ENCODE measurements around the gene LIN52.

LIN52 gene

DNA sequence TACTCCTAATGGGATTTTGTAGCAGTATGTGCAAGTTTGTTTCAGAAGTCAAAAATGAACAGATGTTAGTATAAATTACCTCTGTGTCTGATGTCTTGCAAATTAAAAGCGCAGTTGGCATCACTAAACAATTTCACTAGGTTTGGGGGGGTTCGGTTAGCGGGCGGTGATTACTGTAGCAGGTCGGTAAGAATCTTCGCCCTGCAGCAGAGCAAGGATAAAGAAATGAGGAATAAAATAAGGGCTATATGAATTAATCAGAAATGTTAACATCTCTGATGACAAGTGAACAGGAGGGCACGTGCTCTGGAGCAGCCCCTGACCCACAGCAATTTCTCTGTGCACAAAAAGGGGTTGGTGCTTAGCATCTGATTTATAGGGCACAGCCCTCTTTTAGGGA is 110.9 kb downstream of the LIN52 start:
- DNase-seq: no peak

DNA sequence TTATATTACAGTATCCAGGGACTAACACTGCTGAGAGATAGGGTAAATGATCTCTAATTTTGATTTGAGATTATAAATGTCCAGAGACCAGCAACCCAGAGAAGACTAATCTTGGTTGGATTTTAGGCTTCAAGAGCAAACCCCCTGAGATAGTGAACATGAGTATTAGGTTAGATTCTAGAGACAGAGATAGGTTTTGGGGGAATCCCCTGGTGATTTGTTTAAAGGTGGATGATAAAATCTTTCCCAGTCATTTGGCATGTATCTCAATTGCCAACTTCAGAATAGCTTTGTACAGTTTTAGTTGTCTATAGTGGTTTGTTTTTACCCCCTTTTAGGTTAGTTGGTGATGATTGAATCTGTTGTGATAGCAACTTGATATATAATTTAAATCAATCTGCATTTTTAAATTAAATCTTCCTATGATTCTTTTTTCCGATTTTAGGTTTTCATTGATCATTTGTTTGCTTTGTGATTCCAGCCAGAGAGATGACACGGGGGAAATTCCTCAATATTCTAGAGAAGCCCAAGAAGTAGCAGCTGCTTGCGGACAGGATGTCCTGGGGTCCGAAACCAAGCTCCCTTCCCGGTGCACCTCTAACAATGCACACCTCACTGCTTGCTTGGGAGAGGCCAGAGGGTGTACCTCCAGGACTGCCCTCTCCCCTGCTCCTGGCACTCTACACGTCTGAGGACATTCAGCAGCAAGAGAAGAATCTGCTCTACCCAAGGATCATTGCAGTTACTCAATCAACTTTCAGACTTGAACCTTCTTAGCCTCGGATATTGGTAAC is 113.9 kb downstream of the LIN52 start:
- no peak for DNase-seq

DNA sequence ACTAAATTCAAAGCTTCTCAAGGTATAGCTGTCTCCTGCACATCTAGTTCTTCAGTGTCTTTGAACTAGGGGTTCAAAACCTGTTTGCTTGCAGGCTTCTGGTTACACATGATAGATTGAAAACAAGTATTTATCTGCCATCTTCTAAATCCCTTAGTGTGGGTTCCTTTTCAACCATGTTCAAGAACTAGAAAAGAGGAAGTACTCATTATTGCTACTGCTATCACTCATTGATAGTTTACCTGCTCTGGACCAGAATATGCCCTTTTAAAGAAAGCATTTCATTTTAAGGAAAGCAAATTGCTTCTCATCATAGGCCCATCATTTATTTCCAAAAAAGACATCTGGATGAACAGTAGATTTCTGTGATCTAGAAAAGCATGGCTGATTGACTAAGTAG is 117.4 kb downstream of the LIN52 start:
- no peak for DNase-seq

DNA sequence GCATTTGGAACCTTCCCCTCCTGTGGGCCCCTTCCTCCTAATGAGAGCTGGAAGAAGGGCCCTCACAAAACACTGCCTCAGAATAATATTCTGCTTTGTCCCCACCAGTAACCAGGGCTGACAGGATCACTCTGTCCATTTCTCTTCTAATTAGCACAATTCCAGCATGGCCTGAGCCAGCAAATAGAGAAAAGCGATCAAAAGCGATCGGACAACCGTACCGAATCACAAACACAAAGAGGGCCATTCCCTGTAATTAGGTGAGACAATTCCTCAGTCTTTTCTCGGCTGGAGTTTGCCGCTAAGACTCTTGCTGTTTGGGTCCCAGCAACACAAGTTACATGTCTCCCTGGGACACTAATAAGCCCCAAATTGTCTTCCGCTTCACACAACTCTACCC is 118.9 kb downstream of the LIN52 start:
- no peak for DNase-seq

DNA sequence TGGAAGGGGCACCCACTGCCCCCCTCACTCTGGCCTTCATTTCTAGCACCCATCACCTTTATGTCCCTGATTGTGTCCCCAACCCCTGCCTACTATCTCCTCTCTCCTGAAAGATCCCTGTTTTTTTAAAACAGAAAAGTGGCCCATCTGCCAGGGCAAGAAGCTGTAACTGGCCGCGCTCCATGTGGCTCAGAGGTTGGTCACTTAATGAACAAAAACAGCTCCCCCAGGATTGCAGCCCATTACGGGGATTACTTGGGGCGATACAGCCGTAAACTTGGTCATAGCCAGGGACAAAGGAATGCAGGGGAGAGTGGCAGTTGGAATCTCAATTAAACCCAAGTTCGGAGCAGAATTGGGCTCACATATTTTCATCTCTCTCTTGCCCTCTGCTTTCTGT is 119.7 kb downstream of the LIN52 start:
- DNase-seq: no peak

DNA sequence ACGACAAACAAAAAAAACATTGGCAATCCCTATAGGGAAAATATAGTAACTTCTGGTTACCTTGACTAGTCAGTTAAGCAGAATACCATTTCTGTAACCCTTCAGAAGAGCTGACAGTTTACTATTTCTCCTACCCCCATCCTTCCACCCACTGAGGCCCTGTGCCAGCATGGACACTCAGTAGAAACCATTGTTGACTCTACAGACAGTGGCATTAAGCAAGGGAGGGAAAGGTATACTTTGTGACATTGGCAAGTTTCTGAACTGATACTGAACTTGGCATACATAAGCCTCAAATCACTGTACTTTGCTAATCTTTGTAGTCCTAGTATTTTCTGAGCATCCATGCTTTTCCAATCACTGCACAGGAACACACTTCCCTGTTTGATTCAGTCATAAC is 121.1 kb downstream of the LIN52 start:
- DNase-seq: no peak

DNA sequence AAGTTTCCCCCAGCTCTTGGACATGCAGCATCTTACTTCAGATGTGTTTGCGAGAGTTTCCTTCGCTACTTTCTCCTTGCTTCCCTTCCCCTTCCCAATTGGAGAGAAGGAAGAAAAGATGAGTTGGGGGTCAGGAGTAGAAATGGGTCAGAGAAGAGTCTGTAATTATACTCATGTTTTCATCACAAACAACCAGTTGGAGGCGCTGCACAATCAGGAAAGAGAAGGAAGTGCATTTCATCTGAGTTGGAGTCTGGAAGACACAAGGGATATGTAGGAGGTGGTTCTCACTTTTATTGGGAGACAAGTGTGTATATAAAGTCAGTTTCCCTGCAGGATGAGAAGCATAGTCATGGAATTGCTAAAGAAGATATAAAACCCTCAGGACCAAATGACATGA is 123.2 kb downstream of the LIN52 start:
- DNase-seq: no peak

DNA sequence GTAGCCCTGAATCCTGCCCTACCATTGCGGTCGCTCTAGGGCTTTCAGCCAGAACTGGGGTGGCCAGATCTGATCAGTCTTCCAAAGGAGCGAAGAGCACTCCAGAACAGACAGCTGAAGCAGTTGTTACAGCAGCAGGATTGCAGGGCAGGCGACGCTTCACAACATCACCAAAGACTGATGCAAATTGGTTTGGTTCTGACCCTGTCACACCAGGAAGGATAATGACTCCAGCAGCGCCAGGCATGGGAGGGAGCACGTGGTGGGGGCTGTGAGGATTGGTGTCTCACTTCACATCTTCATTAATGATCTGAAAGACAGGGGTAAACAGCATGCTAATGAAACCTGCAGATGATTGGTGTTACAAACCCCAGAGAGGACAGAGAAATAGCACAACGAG is 123.9 kb downstream of the LIN52 start:
- DNase-seq: no peak

DNA sequence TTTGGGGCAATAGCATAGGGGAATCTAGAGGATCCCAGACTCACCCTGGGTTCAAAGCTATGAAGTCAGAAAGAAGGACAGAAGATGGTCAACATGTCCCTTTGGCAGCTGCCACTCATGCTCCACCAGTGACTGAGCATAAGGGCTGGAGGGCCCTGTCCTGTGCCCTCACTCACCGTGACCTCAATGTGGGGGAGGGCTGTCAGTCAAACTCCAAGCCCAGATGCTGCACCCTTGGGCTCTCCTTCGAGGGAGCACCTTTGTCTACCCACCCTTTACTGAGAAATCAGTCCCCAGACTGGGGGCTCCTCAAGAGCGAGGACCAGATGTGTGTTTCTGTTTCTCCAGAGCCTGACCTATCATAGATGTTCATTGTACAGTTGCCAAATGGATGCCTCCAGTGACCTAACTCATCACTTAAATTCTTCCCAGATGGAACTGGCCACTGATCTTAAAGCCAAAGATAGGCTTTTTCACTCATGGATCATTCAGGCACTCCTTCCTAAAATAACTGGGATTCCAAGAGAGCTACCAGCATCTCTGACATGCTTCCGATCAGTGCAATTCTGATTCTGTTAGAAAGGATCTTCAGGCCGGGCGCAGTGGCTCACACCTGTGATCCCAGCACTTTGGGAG is 127.3 kb downstream of the LIN52 start:
- DNase-seq: no peak

DNA sequence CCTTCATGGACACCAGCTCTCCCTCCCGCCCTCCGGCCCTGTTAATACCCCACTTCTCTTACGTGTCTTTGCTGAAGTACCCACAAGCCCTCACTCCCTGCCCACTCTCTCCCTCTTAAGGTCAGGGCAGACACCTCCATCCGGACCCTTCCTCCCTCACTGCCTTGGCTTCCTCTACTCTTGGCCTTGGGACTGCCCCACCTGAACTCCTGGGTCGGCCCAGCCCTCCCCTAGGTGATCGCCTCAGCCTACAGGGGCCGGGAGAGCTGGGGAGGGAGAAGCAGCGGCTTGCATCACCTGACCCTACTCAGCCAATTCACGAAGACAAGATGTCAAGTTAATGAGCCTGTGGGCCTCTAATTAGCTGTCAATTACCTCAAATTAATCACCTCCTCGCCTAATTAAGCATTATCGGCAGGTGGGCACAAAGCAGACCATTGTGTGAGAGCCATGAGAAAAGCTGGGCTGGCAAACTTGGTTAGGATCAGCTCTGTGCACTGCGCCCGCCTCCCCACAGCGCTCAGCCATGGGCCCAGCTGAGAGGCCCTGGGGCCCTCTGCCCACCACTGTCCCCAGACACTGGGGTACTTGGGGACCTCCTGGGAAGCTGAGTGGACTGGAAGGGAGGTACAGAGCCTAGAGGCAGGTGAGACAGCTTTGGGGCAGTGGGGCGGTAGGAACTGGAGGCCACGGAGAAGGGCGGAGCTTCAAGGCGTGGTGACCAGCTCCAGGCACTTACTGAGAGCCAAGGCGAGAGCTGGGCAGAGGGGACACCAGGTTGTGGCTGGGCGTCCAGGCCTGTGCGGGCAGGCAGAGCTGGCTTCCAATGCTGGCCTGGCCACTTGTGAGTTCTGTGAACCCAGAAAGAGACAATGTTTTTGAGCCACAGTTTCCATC is 129.4 kb downstream of the LIN52 start:
- DNase-seq: peak; percentile 56

DNA sequence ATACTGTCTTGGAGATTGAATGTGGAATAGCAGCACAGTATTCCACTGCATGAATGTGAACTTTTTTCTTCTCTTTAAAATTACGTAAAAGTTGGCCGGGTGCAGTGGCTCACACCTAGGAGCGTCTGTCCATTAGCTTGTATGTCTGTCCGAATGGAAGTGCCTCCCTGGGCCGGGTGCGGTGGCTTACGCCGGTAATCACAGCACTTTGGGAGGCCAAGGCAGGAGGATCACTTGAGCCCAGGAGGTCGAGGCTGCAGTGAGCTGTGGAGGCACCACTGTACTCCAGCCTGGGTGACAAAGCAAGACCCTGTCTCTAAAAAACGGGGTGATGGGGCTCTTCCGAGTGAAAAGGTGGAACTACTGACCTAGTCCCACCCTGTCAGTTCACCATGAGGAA is 131.9 kb downstream of the LIN52 start:
- no peak for DNase-seq

DNA sequence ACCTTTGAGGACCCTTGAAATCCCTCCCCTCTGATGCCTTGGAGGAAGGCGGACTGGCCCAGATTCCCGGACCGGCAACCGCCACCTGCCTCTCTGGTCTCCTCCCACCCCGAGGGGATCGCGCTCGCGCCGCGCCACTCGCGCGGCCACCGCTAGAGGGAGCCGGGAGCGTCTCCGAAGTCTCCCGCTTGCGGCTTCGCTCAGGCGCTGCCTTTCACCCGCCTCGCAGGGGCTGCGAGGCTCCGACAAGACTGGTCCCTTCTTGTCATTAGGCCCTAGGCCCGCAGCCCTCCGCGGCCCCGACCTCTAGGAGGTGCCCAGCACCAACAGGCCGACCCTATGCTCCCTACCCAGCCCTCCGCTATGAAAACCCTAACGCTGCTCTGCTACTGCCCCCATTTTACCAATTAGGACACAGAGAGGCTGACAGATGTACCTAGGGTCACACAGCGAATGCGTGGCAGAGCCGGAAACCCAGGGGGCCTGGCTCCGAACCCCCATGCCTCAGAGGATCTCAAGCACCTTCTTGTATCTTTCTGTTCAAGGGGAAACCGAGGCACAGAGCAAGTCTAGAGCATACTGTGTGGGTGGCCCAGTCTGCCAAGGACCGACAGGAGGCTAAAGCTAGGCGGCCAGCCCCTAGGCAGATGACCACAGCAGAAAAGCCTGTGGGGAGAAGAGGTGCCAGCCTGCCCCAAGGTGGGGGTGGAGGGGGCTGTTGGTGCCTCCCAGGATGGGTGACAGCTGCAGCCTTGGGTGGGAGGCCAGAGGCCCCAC is 133.1 kb downstream of the LIN52 start:
- peak; percentile 61 for DNase-seq

DNA sequence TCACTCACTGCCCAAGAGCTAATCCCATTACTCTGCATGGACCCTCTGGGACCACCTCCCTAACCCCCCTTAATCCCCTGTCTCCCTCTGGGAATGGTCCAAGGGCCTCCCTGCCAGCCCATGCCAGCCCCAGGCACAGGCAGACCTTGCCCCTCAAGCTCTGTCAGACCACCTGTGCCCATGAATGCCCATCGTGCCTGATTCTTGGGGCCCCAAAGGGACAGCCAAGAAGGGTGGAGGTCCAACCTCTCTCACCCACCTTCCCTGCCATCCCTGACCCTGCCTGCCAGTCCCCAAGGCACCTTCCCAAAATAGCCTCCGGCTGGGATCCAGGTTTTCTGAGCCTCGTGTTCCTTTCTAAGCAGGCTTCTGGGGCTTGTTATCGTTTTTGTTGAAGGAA is 133.7 kb downstream of the LIN52 start:
- DNase-seq: no peak

DNA sequence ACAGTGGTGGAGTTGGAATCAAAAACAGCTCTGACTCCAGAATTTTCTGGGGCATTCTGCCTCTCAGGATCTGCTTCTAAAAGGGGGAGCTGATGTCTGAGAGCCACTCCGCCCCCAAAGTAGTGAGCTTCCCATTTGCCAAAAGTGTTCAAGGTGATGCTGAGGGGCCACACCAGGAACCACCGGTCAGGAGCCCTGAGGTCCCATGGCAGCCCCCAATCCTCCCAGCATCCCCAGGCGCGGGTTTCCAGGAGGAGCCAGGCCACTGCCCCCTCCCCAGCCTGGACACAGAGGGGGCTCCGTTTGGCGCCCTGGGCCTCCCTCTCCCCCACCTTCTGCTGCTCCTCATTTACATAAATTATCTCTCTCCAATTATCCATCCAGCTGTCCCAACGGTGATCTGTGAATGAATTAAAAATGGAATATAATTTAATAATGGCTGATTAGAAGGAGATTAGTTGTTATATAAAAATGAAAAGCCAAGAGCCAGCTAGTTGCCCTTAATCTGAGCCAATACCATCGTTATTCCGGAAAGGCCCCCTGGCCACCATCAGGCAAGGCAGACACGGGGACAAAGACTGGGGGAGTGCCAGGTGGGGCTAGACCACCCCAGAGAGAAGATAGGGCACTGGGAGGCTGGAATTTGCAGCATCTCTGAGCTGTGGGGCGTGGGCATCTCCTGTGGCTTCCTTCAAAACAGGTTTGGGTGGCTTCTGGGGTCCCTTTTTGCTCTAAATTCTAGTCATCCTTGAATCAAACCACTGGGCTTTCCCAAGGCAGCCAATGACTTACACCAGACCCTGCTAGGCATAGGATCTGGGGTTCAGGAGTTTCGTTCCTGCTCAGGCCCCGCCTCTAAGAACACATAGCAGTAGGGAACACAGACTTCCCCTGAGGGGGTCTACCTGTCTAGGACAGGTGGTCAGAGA is 134.8 kb downstream of the LIN52 start:
- DNase-seq: no peak

DNA sequence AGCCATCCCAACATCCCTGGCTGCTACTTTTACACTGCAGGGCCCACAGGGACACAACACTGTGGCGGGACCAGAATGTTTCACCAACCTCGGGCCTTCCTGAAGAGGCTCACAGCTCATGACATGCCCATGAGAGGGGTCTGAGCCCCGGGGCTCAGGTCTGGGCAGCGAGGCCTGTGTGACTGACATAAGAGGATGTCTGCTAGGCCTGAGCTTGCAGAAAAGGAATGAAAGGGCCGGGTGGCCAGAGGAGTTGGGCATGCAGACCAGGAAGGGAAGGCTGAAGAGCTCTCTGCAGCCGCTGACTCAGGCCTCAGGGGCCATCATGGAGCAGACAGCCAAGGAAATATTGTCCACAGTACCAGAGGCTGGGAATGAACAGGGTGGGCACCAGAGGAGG is 136.2 kb downstream of the LIN52 start:
- no peak for DNase-seq

DNA sequence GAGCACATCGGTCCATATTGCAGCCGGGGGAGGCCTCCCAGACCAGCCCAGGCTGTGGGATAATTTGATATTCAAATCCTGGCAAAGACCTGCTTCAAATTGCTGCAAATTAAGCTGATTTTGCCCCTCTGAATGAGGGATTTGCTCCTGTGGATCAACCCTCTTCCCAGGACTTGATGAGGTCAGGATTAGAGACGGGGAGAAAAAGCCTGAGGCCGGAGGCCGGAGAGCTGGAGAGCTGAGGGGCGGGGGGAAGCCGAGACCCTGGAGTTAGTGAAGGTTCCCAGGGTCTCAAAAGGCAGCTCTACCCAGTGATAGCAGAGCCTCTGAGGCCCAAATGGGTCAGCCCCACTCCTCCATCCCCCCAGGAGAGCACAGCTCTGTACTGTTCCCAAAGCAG is 137.0 kb downstream of the LIN52 start:
- DNase-seq: no peak

DNA sequence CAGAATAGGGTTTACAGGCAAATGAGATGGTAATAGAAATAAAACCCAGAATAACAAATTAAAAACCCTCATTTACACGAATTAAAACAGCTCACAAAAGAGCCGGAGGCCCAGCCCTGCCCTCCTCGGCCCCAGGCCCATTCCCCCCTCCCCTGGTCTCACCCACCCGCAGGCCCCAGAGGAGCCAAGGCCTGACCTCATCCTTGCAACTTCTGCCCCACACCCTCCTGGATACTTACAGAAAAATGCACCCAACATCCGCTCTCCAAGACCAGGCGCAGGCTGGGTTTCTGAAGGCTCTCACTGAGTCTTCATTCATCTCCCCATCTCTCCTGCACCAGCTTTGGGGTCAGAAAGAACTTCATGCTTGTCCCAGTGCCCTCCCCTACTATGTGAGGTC is 138.3 kb downstream of the LIN52 start:
- DNase-seq: no peak

DNA sequence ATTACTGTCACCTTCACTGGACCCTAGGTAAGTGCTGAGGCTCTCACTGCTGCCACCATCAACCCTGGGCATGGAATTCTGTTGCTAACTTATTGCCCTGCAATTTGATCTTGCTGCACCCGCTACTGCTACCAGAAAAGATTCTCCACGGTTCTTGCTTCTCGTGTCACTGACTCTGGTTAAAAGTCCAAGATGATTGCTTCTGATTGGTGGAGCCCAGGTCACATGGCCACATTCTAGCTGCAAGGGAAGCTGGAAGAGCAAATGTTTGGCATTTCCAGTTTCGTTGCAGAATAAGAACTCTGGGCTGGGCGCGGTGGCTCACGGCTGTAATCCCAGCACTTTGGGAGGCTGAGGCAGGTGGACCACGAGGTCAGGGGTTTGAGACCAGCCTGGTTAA is 147.0 kb downstream of the LIN52 start:
- DNase-seq: no peak

DNA sequence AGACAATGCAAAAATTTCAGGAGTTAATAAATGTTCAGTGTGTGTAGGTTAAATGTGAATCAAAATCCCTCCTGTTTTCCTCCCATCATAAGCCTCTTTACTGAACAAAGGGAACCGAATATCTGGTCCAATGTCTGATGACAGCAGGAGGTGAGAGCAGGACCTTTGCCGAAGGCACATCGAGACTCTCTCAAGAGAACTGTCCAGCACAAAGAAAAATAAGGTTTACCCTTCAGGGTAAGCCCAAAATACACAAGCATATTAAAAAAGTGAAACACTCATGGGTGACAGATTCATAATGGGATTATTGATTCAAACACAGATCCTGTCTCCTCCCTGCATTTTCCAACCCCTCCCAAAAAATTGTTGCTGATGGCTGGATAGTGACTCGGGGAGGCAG is 150.3 kb downstream of the LIN52 start:
- DNase-seq: no peak

DNA sequence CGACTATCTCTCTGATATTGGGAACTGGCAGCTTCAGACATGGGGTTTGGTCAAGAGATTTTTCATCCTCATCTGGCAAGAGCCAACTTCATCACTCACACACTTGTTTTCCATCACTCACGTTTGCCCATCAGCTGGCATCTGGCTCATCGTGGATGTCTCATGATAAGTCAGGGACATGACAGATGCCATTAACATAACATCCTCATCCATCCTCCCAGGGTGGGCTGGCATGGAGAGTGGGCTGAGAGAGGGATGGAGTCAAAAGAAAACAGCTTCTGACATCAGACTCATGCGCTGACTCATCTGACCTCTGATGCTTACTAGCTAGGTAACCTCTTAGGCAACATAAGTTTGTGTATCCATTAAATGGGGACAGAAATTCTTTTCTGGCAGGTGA is 152.7 kb downstream of the LIN52 start:
- no peak for DNase-seq

DNA sequence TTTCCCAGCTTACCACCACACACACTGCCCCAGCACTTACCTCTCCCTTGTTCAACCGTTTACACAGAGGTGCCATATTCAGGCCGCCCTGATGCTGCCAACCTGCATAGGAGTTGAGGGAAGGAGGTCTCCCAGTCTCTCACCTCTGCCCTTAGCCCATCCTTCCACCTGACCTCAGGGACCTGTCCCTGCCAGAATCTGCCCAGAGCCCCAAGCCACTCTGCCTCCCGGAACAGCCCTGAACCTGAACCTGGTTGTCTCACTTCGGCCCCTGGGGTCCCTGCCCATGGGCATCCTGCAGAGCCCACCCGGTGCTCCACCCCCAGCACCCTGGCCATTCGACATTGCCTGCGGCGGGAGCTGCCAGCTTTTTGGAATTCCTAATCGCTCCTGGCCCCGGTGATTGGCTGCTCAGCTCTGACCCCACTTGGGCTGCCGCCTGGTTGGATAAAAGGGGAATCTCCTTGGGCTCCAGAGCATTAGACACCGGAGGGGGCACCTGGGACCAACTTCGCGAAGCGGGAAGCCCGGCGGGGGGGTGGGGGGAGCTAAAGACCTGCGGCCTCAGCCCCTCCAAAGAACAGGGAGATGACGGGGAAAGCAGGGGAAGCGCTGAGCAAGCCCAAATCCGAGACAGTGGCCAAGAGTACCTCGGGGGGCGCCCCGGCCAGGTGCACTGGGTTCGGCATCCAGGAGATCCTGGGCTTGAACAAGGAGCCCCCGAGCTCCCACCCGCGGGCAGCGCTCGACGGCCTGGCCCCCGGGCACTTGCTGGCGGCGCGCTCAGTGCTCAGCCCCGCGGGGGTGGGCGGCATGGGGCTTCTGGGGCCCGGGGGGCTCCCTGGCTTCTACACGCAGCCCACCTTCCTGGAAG is 154.5 kb downstream of the LIN52 start, which contains the start of gene VSX2:
Gene VSX2, plus strand, starts transcription at position 476 of the 874 bp plus-strand sequence. Its CDS starts 113 bp downstream, at position 589.
- DNase-seq: no peak
